ENCODE results near the gene EME2. TPM values are rescaled to one million over a fixed set of nuclear protein-coding genes. Genes with fewer than 3 reads are reported as not detected.

The EME2 gene
- total RNA-seq, 1 experiment from 2014 or later = 63.6 TPM

DNA sequence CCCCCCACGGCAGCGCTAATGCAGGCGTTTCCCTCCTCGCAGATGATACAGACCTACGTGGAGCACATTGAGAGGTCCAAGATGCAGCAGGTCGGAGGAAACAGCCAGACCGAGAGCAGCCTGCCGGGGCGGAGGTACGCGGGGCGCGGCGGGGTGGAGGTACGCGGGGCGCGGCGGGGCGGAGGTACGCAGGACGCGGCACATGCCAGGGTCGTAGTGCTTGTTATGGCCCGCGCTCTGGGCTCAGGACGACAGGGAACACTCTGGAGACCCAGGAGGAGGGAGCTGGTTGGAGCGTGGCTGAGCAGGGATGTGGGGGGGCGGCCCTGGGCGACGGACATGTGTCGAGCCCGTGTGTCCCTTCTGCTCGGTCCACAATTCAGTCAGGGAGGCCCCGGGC, 43.2 kb upstream of the EME2 start:
- H3K4me1 Mint-ChIP-seq = no peaks in the 10 kb centered on the region
- H3K4me1 ChIP-seq (ENCODE audit: insufficient read depth, low read length) = no peaks in the 10 kb centered on the region
- H3K9ac ChIP-seq (ENCODE audit: extremely low read depth, insufficient read length, low read length) = no peak overlapping the region
- H4K5ac ChIP-seq (ENCODE audit: insufficient read length, low read depth, low read length) = no peak overlapping the region
- no peak overlapping the region for H2BK12ac ChIP-seq (ENCODE audit: insufficient read length, low read depth, low read length)
- H2AFZ ChIP-seq (ENCODE audit: low read length) = no peak overlapping the region
- no peak overlapping the region for H3K4me3 Mint-ChIP-seq
- H3K18ac ChIP-seq (ENCODE audit: insufficient read length, low read depth, low read length) = no peak overlapping the region
- H3K56ac ChIP-seq (ENCODE audit: insufficient read length, low read depth, low read length) = no peak overlapping the region
- H3K23me2 ChIP-seq (ENCODE audit: insufficient read length, low read depth, low read length, poor library complexity, severe bottlenecking) = no peaks in the 10 kb centered on the region
- H2BK5ac ChIP-seq (ENCODE audit: insufficient read length, low read length) = no peak overlapping the region
- no peak overlapping the region for H2BK20ac ChIP-seq (ENCODE audit: low read depth, low read length, poor library complexity, severe bottlenecking)
- H3K4ac ChIP-seq (ENCODE audit: low read depth, low read length) = no peak overlapping the region
- H2AK5ac ChIP-seq (ENCODE audit: insufficient read length, low read length) = no peak overlapping the region
- H3T11ph ChIP-seq (ENCODE audit: low read length) = no peak overlapping the region
- TF ChIP-seq CTCF (conservative IDR thresholded peaks at IDR 0.05) = no peak
- H3K79me1 ChIP-seq (ENCODE audit: insufficient read depth, low read depth, low read length, poor library complexity, severe bottlenecking) = no peaks in the 10 kb centered on the region
- peak overlapping the region in 1 of 3 experiments; percentile 84; a peak in 1 of 7 replicates for H3K27ac Mint-ChIP-seq
- H4K20me1 ChIP-seq (ENCODE audit: control insufficient read depth, insufficient read depth, insufficient read length) = no peaks in the 10 kb centered on the region
- H3K27ac ChIP-seq (ENCODE audit: insufficient read length, low read depth, low read length) = no peak overlapping the region
- H4K8ac ChIP-seq (replicated peaks; ENCODE audit: insufficient read length, low read depth, low read length) = no peak overlapping the region
- no peaks in the 10 kb centered on the region for H3K9me3 ChIP-seq (ENCODE audit: control insufficient read depth, low read depth, low read length)
- H3K27me3 ChIP-seq (ENCODE audit: insufficient read depth, low read length) = no peaks in the 10 kb centered on the region
- H4K91ac ChIP-seq (ENCODE audit: insufficient read length, low read depth, low read length) = no peak overlapping the region
- no peaks in the 10 kb centered on the region for H3K27me3 Mint-ChIP-seq (ENCODE audit: low read depth)
- no peak overlapping the region for H3K14ac ChIP-seq (ENCODE audit: insufficient read depth, low read length)
- no peak for DNase-seq
- H3K36me3 Mint-ChIP-seq (ENCODE audit: insufficient read depth in 1 of 3, low read depth in 3 of 3) = peaks cover 2 to 25% (median 22%) of the 10 kb centered on the region in 3 experiments; a peak in 6 of 7 replicates
- no peak overlapping the region for H2BK15ac ChIP-seq (ENCODE audit: low read depth, low read length)
- no peaks in the 10 kb centered on the region for H3K9me3 Mint-ChIP-seq
- H3K4me2 ChIP-seq (ENCODE audit: insufficient read depth, insufficient read length, low read length) = no peak overlapping the region
- WGBS (ENCODE audit: extremely low coverage, insufficient read length, low lambda C conversion rate) = no CpG with 5 or more reads among the region's 35 CpGs
- H3K23ac ChIP-seq (ENCODE audit: insufficient read length, low read depth, low read length) = no peak overlapping the region
- H3K79me2 ChIP-seq (ENCODE audit: insufficient read depth, low read length) = no peaks in the 10 kb centered on the region
- no peak overlapping the region for H2BK120ac ChIP-seq (ENCODE audit: low read depth, low read length, poor library complexity, severe bottlenecking)

Data from H9 (cell line).